CD14-positive monocyte (primary cell): ENCODE data around the gene DPP6. TPM values are rescaled to one million over a fixed set of nuclear protein-coding genes. Genes with fewer than 3 reads are reported as not detected.

Experiments used
- DNase-seq, 3 donors: peaks; one replicate each; pipeline ENCODE4 v3.0.0-alpha.2; 2011 to 2022
- H2AFZ ChIP-seq: 2 replicates; pipeline ENCODE4 v1.6.0; 2012; ENCODE audit warnings: mild to moderate bottlenecking, low read depth, low read length, inconsistent platforms; ENCODE audit not compliant: insufficient read depth, poor library complexity, severe bottlenecking
- H3K27ac ChIP-seq, 2 donors: 1 replicate in 1 of 2; 2 replicates in 1 of 2; pipeline ENCODE4 v1.5.1; 2012 to 2013; ENCODE audit warnings: low read length in 2 of 2, control low read depth in 1 of 2, inconsistent platforms in 1 of 2, low read depth in 1 of 2, mild to moderate bottlenecking in 1 of 2
- H3K27me3 ChIP-seq, 2 donors: one replicate each; pipeline versions ENCODE4 v1.6.0 to v1.6.1; 2011 to 2013; ENCODE audit warnings: low read length in 2 of 2; ENCODE audit not compliant: control insufficient read depth in 2 of 2, insufficient read depth in 2 of 2
- H3K36me3 ChIP-seq, 2 donors: replicated peaks in 1 of 2; 1 replicate in 1 of 2; 2 replicates in 1 of 2; pipeline versions ENCODE4 v1.5.1 to v1.6.1; 2012 to 2013; ENCODE audit warnings: low read length in 2 of 2, control low read depth in 1 of 2, inconsistent platforms in 1 of 2, mild to moderate bottlenecking in 1 of 2; ENCODE audit not compliant: insufficient read depth in 2 of 2, control insufficient read depth in 1 of 2
- H3K4me1 ChIP-seq, 2 donors: 1 replicate in 1 of 2; 2 replicates in 1 of 2; pipeline versions ENCODE4 v1.5.1 to v1.6.1; 2012 to 2013; ENCODE audit warnings: low read length in 2 of 2, control low read depth in 1 of 2, inconsistent platforms in 1 of 2, mild to moderate bottlenecking in 1 of 2, moderate library complexity in 1 of 2; ENCODE audit not compliant: insufficient read depth in 2 of 2, control insufficient read depth in 1 of 2
- H3K4me2 ChIP-seq: replicated peaks from 2 replicates; pipeline ENCODE3; 2012; ENCODE audit warnings: low read length, moderate library complexity, mild to moderate bottlenecking; ENCODE audit not compliant: poor library complexity, severe bottlenecking; ENCODE audit errors: extremely low read depth
- H3K4me3 ChIP-seq, 3 experiments: fragments of 200-600 bp in 1 of 3; sonication (generic) in 1 of 3; replicated peaks in 1 of 3; 1 replicate in 2 of 3; 2 replicates in 1 of 3; pipeline ENCODE4 v1.5.1; 2011 to 2013; ENCODE audit warnings: low read length in 3 of 3, mild to moderate bottlenecking in 3 of 3, control low read depth in 2 of 3, low read depth in 2 of 3, inconsistent platforms in 1 of 3, moderate library complexity in 1 of 3
- H3K79me2 ChIP-seq: 2 replicates; pipeline ENCODE4 v1.6.0; 2012; ENCODE audit warnings: mild to moderate bottlenecking, control low read depth, inconsistent platforms, low read length, moderate library complexity; ENCODE audit not compliant: insufficient read depth
- H3K9ac ChIP-seq: 2 replicates; pipeline ENCODE4 v1.6.0; 2017; ENCODE audit warnings: low read length, mild to moderate bottlenecking; ENCODE audit not compliant: insufficient read depth, poor library complexity, severe bottlenecking
- H3K9me3 ChIP-seq, 2 donors: replicated peaks in 1 of 2; 1 replicate in 1 of 2; 2 replicates in 1 of 2; pipeline versions ENCODE4 v1.5.1 to v1.6.1; 2012 to 2013; ENCODE audit warnings: low read length in 2 of 2, control low read depth in 1 of 2; ENCODE audit not compliant: control insufficient read depth in 1 of 2, insufficient read depth in 1 of 2
- H4K20me1 ChIP-seq: 2 replicates; pipeline ENCODE4 v1.6.0; 2012; ENCODE audit warnings: mild to moderate bottlenecking, low read length, control low read depth, moderate library complexity; ENCODE audit not compliant: insufficient read depth
- H3K27ac Mint-ChIP-seq, 7 donors: one replicate each; pipeline ENCODE4 v1.8.0; 2020; ENCODE audit warnings: mild to moderate bottlenecking in 7 of 7, mixed read lengths in 7 of 7, moderate library complexity in 6 of 7, inconsistent platforms in 2 of 7
- H3K27me3 Mint-ChIP-seq, 3 donors: one replicate each; pipeline ENCODE4 v1.8.0; 2021 to 2022; ENCODE audit warnings: low read depth in 3 of 3, mild to moderate bottlenecking in 3 of 3, mixed read lengths in 3 of 3, moderate library complexity in 3 of 3, inconsistent platforms in 1 of 3
- H3K36me3 Mint-ChIP-seq, 2 donors: one replicate each; pipeline ENCODE4 v1.8.0; 2020; ENCODE audit warnings: mixed read lengths in 2 of 2, inconsistent platforms in 1 of 2, mild to moderate bottlenecking in 1 of 2
- H3K4me1 Mint-ChIP-seq: one replicate; pipeline ENCODE4 v1.8.0; 2020; ENCODE audit warnings: mild to moderate bottlenecking, mixed read lengths
- H3K4me3 Mint-ChIP-seq, 2 donors: one replicate each; pipeline ENCODE4 v1.8.0; 2020; ENCODE audit warnings: mild to moderate bottlenecking in 2 of 2, mixed read lengths in 2 of 2, moderate library complexity in 1 of 2
- H3K9me3 Mint-ChIP-seq, 7 donors: one replicate each; pipeline ENCODE4 v1.8.0; 2020 to 2022; ENCODE audit warnings: mixed read lengths in 7 of 7, mild to moderate bottlenecking in 6 of 7, moderate library complexity in 6 of 7, inconsistent platforms in 2 of 7
- CTCF ChIP-seq: fragments of 200-600 bp; IDR thresholded peaks from one replicate; pipeline ENCODE4 v1.8.0; 2022; ENCODE audit warnings: antibody characterized with exemption, mild to moderate bottlenecking
- WGBS: methylation state at CpG from one replicate; pipeline ENCODE4 v1.1.5; 2013; ENCODE audit warnings: missing lambda C conversion rate; ENCODE audit not compliant: insufficient coverage; 5-methylcytosine and 5-hydroxymethylcytosine counted together
- intact Hi-C, 2 donors: fragments of 100-400 bp; cut with micrococcal nuclease; formaldehyde crosslinking; loops; one replicate each; pipeline versions ENCODE4 v1.15.0 to v1.15.1; 2023
- polyA plus RNA-seq, 3 donors: library from polyadenylated mRNA; depleted of rRNA in 1 of 3; unstranded in 2 of 3; stranded (reverse) in 1 of 3; fragments of 300-500 nt in 2 of 3; fragments of >200 nt in 1 of 3; fragmentation: Illumina TruSeq in 2 of 3; gene quantifications; 1 replicate in 2 of 3; 2 replicates in 1 of 3; pipeline ENCODE4 v1.2.3, GENCODE V29; 2012 to 2021

Gene DPP6
- polyA plus RNA-seq, 3 donors: not detected

DNA sequence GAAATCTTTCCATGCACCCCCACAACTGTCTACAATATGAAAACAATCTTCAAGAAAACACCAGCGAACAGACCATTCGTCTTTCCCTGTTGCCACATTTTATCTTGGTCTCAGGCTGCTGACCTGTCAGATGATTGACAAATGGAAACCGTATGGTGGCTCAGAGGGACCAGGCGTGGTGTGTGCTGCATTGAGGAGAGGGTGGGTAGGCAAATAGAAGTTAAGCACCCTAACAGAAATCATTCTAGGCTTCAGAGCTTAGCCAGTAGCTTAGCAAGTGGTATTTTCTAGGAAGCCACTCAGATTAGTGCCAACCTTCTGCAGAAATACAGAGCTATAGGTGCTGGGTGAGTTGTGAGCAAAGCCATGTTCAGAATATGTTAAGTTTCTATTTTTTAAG, 114.9 kb downstream of the DPP6 start:
- Mint-ChIP-seq H3K4me1 (no peaks in the 10 kb centered on the region), H3K4me3 (no peak overlapping the region), H3K27ac (no peak overlapping the region), H3K27me3 (peaks cover 0 to 2% (median 0%) of the 10 kb centered on the region in 3 donors), H3K36me3 (no peaks in the 10 kb centered on the region), H3K9me3 (peaks cover 3 to 9% (median 7%) of the 10 kb centered on the region in 7 donors)
- Histone ChIP-seq H3K27ac (no peak overlapping the region), H3K79me2 (no peaks in the 10 kb centered on the region), H3K4me1 (no peaks in the 10 kb centered on the region), H4K20me1 (no peaks in the 10 kb centered on the region), H3K4me3 (no peak overlapping the region), H3K4me2 (no peak overlapping the region), H3K9me3 (peaks cover 14 to 16% of the 10 kb centered on the region in 2 donors), H3K9ac (no peak overlapping the region), H3K36me3 (no peaks in the 10 kb centered on the region), H2AFZ (no peak overlapping the region), H3K27me3 (no peaks in the 10 kb centered on the region)
- no peak for TF ChIP-seq CTCF
- WGBS: no CpG with 5 or more reads among the region's 4 CpGs
- intact Hi-C loops: no loop called here
- no peak for DNase-seq

DNA sequence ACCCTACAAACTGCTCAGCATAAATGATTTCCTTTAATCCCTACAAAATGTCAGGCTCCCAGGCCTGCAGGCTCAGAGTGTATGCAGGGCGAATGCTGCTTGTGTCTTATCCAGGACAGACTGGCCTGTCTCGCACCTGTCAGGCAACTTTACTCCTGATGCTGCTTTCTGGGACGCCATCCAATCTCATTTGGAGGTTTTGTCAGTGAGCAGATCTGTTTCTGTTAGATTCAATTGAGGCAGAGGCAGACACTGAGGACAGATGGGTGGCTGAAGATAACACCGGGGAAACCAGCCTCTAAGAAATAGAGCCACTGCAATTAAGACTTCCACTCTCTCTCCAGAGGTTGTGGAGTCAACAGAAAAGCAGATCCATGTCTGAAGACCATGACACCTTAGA, 115.6 kb downstream of the DPP6 start:
- Histone ChIP-seq H3K4me1 (no peaks in the 10 kb centered on the region), H3K4me3 (no peak overlapping the region), H3K9ac (no peak overlapping the region), H3K27ac (no peak overlapping the region), H3K9me3 (peaks cover 14 to 16% of the 10 kb centered on the region in 2 donors), H3K79me2 (no peaks in the 10 kb centered on the region), H3K27me3 (no peaks in the 10 kb centered on the region), H3K4me2 (no peak overlapping the region), H2AFZ (no peak overlapping the region), H4K20me1 (no peaks in the 10 kb centered on the region), H3K36me3 (no peaks in the 10 kb centered on the region)
- no peaks in the 10 kb centered on the region for H3K4me1 Mint-ChIP-seq
- no peak overlapping the region for H3K4me3 Mint-ChIP-seq
- intact Hi-C loops: no loop called here
- no peaks in the 10 kb centered on the region for H3K36me3 Mint-ChIP-seq
- no peak for DNase-seq
- 88% methylated on average over 2 of the region's 4 CpGs for WGBS
- no peak for TF ChIP-seq CTCF
- H3K27ac Mint-ChIP-seq: no peak overlapping the region
- H3K9me3 Mint-ChIP-seq: peaks cover 3 to 9% (median 7%) of the 10 kb centered on the region in 7 donors
- peaks cover 0 to 2% (median 0%) of the 10 kb centered on the region in 3 donors for H3K27me3 Mint-ChIP-seq
